Measurements from ENCODE around the gene PSMB11. TPM values are rescaled to one million over a fixed set of nuclear protein-coding genes. Genes with fewer than 3 reads are reported as not detected.
"Not testable (repeated sequence)": the region's sequence is repeated elsewhere in the genome, so short reads cannot be mapped to it uniquely, and the experiment has no call there.

Gene PSMB11
- total RNA-seq, 1 experiment from 2014 or later: not detected

DNA sequence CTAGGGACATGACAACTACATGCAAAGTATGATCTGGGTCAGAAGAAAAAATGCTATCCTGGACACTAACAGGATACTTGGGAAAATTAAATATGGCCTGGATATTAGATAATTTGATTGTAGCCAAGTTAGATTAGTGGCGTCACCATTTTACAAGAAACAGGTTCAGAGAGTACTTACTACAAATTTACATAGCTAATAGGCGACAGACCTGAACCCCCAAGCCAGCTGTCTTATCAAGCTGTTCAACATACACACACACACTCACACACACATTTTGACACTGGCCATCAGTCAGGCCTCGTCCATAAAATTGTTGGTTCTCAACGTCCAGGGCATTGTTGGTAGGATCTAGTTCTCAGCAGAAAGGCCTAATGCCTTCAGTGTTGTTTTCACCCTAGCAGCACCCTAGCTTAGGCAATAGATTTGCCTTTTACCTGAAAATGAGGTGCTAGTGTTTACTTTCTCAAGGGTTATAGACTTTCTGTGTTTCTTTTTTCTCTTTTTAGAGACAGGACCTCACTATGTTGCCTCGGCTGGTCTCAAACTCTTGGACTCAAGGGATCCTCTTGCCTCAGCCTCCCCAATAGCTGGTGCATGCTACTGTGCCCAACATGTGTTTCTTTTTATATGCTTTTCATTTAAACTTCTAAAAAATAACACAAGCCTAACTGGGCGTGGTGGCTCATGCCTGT, 28.8 kb upstream of the PSMB11 start:
- Histone ChIP-seq H3K4me2 (ENCODE audit: insufficient read depth, insufficient read length, low read length) (no peak overlapping the region), H3K4ac (ENCODE audit: low read depth, low read length) (no peak overlapping the region), H3K4me1 (ENCODE audit: insufficient read depth, low read length) (no peaks in the 10 kb centered on the region), H3K18ac (ENCODE audit: insufficient read length, low read depth, low read length) (no peak overlapping the region), H3K9me3 (ENCODE audit: control insufficient read depth, low read depth, low read length) (no peaks in the 10 kb centered on the region), H3K23ac (ENCODE audit: insufficient read length, low read depth, low read length) (no peak overlapping the region), H3K14ac (ENCODE audit: insufficient read depth, low read length) (no peak overlapping the region), H2AFZ (ENCODE audit: low read length) (no peak overlapping the region), H3K23me2 (ENCODE audit: insufficient read length, low read depth, low read length, poor library complexity, severe bottlenecking) (no peaks in the 10 kb centered on the region), H2BK5ac (ENCODE audit: insufficient read length, low read length) (no peak overlapping the region), H3K56ac (ENCODE audit: insufficient read length, low read depth, low read length) (no peak overlapping the region), H4K5ac (ENCODE audit: insufficient read length, low read depth, low read length) (no peak overlapping the region), H3K27me3 (ENCODE audit: insufficient read depth, low read length) (no peaks in the 10 kb centered on the region), H2BK12ac (ENCODE audit: insufficient read length, low read depth, low read length) (no peak overlapping the region), H2AK5ac (ENCODE audit: insufficient read length, low read length) (no peak overlapping the region), H4K8ac (replicated peaks; ENCODE audit: insufficient read length, low read depth, low read length) (no peak overlapping the region), H2BK15ac (ENCODE audit: low read depth, low read length) (no peak overlapping the region), H3T11ph (ENCODE audit: low read length) (no peak overlapping the region), H4K20me1 (ENCODE audit: control insufficient read depth, insufficient read depth, insufficient read length) (no peaks in the 10 kb centered on the region), H4K91ac (ENCODE audit: insufficient read length, low read depth, low read length) (no peak overlapping the region), H2BK120ac (ENCODE audit: low read depth, low read length, poor library complexity, severe bottlenecking) (no peak overlapping the region), H3K79me2 (ENCODE audit: insufficient read depth, low read length) (no peaks in the 10 kb centered on the region), H2BK20ac (ENCODE audit: low read depth, low read length, poor library complexity, severe bottlenecking) (no peak overlapping the region), H3K27ac (ENCODE audit: insufficient read length, low read depth, low read length) (no peak overlapping the region), H3K9ac (ENCODE audit: extremely low read depth, insufficient read length, low read length) (no peak overlapping the region), H3K79me1 (ENCODE audit: insufficient read depth, low read depth, low read length, poor library complexity, severe bottlenecking) (no peaks in the 10 kb centered on the region)
- Mint-ChIP-seq H3K4me3 (no peak overlapping the region), H3K36me3 (ENCODE audit: insufficient read depth in 1 of 3, low read depth in 3 of 3) (peaks cover 0 to 9% (median 4%) of the 10 kb centered on the region in 3 experiments; a peak in 3 of 7 replicates), H3K27ac (no peak overlapping the region), H3K9me3 (peaks cover 0 to 6% of the 10 kb centered on the region in 2 experiments; a peak in 2 of 5 replicates), H3K27me3 (ENCODE audit: low read depth) (no peaks in the 10 kb centered on the region), H3K4me1 (peaks cover 6 to 17% of the 10 kb centered on the region in 2 experiments)
- TF ChIP-seq, protein P1, sequence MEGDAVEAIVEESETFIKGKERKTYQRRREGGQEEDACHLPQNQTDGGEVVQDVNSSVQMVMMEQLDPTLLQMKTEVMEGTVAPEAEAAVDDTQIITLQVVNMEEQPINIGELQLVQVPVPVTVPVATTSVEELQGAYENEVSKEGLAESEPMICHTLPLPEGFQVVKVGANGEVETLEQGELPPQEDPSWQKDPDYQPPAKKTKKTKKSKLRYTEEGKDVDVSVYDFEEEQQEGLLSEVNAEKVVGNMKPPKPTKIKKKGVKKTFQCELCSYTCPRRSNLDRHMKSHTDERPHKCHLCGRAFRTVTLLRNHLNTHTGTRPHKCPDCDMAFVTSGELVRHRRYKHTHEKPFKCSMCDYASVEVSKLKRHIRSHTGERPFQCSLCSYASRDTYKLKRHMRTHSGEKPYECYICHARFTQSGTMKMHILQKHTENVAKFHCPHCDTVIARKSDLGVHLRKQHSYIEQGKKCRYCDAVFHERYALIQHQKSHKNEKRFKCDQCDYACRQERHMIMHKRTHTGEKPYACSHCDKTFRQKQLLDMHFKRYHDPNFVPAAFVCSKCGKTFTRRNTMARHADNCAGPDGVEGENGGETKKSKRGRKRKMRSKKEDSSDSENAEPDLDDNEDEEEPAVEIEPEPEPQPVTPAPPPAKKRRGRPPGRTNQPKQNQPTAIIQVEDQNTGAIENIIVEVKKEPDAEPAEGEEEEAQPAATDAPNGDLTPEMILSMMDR (conservative IDR thresholded peaks at IDR 0.05): no peak
- no peak for DNase-seq
- no CpG with 5 or more reads among the region's 6 CpGs for WGBS (ENCODE audit: extremely low coverage, insufficient read length, low lambda C conversion rate)

- H4K8ac ChIP-seq (replicated peaks; ENCODE audit: insufficient read length, low read depth, low read length); H3K79me1 ChIP-seq (ENCODE audit: insufficient read depth, low read depth, low read length, poor library complexity, severe bottlenecking); H2BK15ac ChIP-seq (ENCODE audit: low read depth, low read length); H3K23ac ChIP-seq (ENCODE audit: insufficient read length, low read depth, low read length); DNase-seq; H2AK5ac ChIP-seq (ENCODE audit: insufficient read length, low read length); H2BK5ac ChIP-seq (ENCODE audit: insufficient read length, low read length); H3K27ac Mint-ChIP-seq; H2AFZ ChIP-seq (ENCODE audit: low read length); H3K23me2 ChIP-seq (ENCODE audit: insufficient read length, low read depth, low read length, poor library complexity, severe bottlenecking); H2BK12ac ChIP-seq (ENCODE audit: insufficient read length, low read depth, low read length); H3K56ac ChIP-seq (ENCODE audit: insufficient read length, low read depth, low read length); H3K9ac ChIP-seq (ENCODE audit: extremely low read depth, insufficient read length, low read length); H3K14ac ChIP-seq (ENCODE audit: insufficient read depth, low read length); H3K27ac ChIP-seq (ENCODE audit: insufficient read length, low read depth, low read length); H4K5ac ChIP-seq (ENCODE audit: insufficient read length, low read depth, low read length); H3K4ac ChIP-seq (ENCODE audit: low read depth, low read length); H4K91ac ChIP-seq (ENCODE audit: insufficient read length, low read depth, low read length); H4K20me1 ChIP-seq (ENCODE audit: control insufficient read depth, insufficient read depth, insufficient read length); H3K27me3 ChIP-seq (ENCODE audit: insufficient read depth, low read length); H3K4me2 ChIP-seq (ENCODE audit: insufficient read depth, insufficient read length, low read length); H2BK20ac ChIP-seq (ENCODE audit: low read depth, low read length, poor library complexity, severe bottlenecking); H3K9me3 ChIP-seq (ENCODE audit: control insufficient read depth, low read depth, low read length); H3K36me3 Mint-ChIP-seq (ENCODE audit: insufficient read depth in 1 of 3, low read depth in 3 of 3); H3K9me3 Mint-ChIP-seq; H3K4me3 Mint-ChIP-seq; H3K18ac ChIP-seq (ENCODE audit: insufficient read length, low read depth, low read length); H3K4me1 ChIP-seq (ENCODE audit: insufficient read depth, low read length); H3K27me3 Mint-ChIP-seq (ENCODE audit: low read depth); H3T11ph ChIP-seq (ENCODE audit: low read length); H2BK120ac ChIP-seq (ENCODE audit: low read depth, low read length, poor library complexity, severe bottlenecking); H3K79me2 ChIP-seq (ENCODE audit: insufficient read depth, low read length): not testable (repeated sequence)
- peaks cover 8 to 17% of the 10 kb centered on the region in 2 experiments for H3K4me1 Mint-ChIP-seq
- WGBS (ENCODE audit: extremely low coverage, insufficient read length, low lambda C conversion rate): no CpG with 5 or more reads among the region's 5 CpGs
Measured at GRCh38 chr14:23013749-23014054, 28.3 kb upstream of the PSMB11 start.
